GM12878 (cell line): Measurements from ENCODE around the gene PHLDA2.

ENCODE experiments used
- IRF4 ChIP-seq: IDR thresholded peaks from 2 replicates; pipeline ENCODE4 v1.6.1; 2011; ENCODE audit warnings: low read depth, low read length
- JUNB ChIP-seq: IDR thresholded peaks from 2 replicates; pipeline ENCODE4 v1.6.1; 2016; ENCODE audit warnings: antibody characterized with exemption, mild to moderate bottlenecking
- MEF2A ChIP-seq: IDR thresholded peaks from 2 replicates; pipeline ENCODE4 v1.6.1; 2011; ENCODE audit warnings: low read depth, mild to moderate bottlenecking, low read length, moderate library complexity; ENCODE audit not compliant: insufficient read depth
- POLR2A ChIP-seq: IDR thresholded peaks from 2 replicates; pipeline ENCODE4 v1.6.1; 2011; ENCODE audit warnings: low read depth, mild to moderate bottlenecking, low read length
- RFX5 ChIP-seq: IDR thresholded peaks from 2 replicates; pipeline ENCODE4 v1.6.1; 2011; ENCODE audit warnings: low read depth, low read length, improper control_type of control experiment
- STAT1 ChIP-seq: fragments of 450-650 bp; conservative IDR thresholded peaks from 2 replicates; pipeline ENCODE4 v1.6.1; 2014; ENCODE audit warnings: antibody characterized with exemption, mild to moderate bottlenecking
- TF ChIP-seq, protein P1 (sequence below): fragments of 450-650 bp; IDR thresholded peaks from 2 replicates; pipeline ENCODE4 v1.6.1; 2014; ENCODE audit warnings: mild to moderate bottlenecking
- TF ChIP-seq, protein P2 (sequence below), 3 experiments: IDR thresholded peaks in 2 of 3; conservative IDR thresholded peaks in 1 of 3; 2 replicates each; pipeline ENCODE4 v1.5.1; 2011; ENCODE audit warnings: low read depth in 3 of 3, low read length in 3 of 3, mild to moderate bottlenecking in 3 of 3, control low read depth in 2 of 3, moderate library complexity in 2 of 3, inconsistent platforms in 1 of 3, mixed read lengths in 1 of 3; ENCODE audit not compliant: control insufficient read depth in 2 of 3, insufficient read depth in 1 of 3; ENCODE audit errors: extremely low read depth in 1 of 3

DNA sequence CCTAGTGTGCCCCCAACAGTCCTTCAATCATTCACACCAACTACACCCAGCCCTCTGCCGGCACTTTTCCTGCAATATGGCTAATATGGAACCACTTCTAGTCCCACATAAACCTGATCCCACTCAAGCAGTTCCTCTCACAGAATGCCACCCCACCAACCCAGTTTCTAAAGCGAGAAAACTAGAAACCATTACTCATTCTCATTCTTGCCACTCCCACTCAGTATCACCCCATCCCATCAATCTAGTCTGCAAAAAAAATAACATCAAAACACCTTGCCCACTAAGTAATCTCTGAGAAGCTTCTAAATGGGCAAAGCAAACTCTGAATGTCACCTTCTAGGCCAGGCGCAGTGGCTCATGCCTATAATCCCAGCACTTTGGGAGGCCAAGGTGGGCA lies 45.1 kb upstream of the PHLDA2 start:
- TF ChIP-seq, protein P1, sequence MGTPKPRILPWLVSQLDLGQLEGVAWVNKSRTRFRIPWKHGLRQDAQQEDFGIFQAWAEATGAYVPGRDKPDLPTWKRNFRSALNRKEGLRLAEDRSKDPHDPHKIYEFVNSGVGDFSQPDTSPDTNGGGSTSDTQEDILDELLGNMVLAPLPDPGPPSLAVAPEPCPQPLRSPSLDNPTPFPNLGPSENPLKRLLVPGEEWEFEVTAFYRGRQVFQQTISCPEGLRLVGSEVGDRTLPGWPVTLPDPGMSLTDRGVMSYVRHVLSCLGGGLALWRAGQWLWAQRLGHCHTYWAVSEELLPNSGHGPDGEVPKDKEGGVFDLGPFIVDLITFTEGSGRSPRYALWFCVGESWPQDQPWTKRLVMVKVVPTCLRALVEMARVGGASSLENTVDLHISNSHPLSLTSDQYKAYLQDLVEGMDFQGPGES = no peak
- TF ChIP-seq, protein P2, sequence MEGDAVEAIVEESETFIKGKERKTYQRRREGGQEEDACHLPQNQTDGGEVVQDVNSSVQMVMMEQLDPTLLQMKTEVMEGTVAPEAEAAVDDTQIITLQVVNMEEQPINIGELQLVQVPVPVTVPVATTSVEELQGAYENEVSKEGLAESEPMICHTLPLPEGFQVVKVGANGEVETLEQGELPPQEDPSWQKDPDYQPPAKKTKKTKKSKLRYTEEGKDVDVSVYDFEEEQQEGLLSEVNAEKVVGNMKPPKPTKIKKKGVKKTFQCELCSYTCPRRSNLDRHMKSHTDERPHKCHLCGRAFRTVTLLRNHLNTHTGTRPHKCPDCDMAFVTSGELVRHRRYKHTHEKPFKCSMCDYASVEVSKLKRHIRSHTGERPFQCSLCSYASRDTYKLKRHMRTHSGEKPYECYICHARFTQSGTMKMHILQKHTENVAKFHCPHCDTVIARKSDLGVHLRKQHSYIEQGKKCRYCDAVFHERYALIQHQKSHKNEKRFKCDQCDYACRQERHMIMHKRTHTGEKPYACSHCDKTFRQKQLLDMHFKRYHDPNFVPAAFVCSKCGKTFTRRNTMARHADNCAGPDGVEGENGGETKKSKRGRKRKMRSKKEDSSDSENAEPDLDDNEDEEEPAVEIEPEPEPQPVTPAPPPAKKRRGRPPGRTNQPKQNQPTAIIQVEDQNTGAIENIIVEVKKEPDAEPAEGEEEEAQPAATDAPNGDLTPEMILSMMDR (IDR thresholded peaks at IDR 0.05 in 2 of 3, conservative IDR thresholded peaks at IDR 0.05 in 1 of 3; ENCODE audit: control insufficient read depth in 2 of 3, extremely low read depth in 1 of 3, insufficient read depth in 1 of 3, low read depth in 3 of 3, low read length in 3 of 3) = no peak
- TF ChIP-seq MEF2A (no peak), JUNB (no peak), STAT1 (no peak), RFX5 (no peak), IRF4 (no peak), POLR2A (no peak)
